Heart right ventricle (tissue), 16 donors: ENCODE measurements around the gene OSBPL1A. TPM values are rescaled to one million over a fixed set of nuclear protein-coding genes. Genes with fewer than 3 reads are reported as not detected.

ENCODE experiments used
- ATAC-seq, 8 donors: fragments of 200-7000 bp; cut with Tn5 transposase; one replicate each; pipeline ENCODE4 v1.9.1; 2020; ENCODE audit warnings: mild to moderate bottlenecking in 8 of 8, moderate library complexity in 8 of 8, moderate number of reproducible peaks in 1 of 8
- DNase-seq, 2 donors: peaks; one replicate each; pipeline ENCODE4 v3.0.0-alpha.2; 2020
- H3K27ac ChIP-seq, 10 donors: fragments of 200-600 bp; sonication (generic) in 2 of 10; one replicate each; pipeline versions ENCODE4 v1.5.0 to v1.8.0; 2020 to 2022; ENCODE audit warnings: mild to moderate bottlenecking in 3 of 10
- H3K27me3 ChIP-seq, 7 donors: fragments of 200-600 bp; one replicate each; pipeline ENCODE4 v1.8.0; 2021 to 2022; ENCODE audit warnings: mild to moderate bottlenecking in 2 of 7
- H3K36me3 ChIP-seq, 9 donors: fragments of 200-600 bp; sonication (generic) in 1 of 9; one replicate each; pipeline versions ENCODE4 v1.5.0 to v1.8.0; 2020 to 2022; ENCODE audit warnings: mild to moderate bottlenecking in 2 of 9
- H3K4me1 ChIP-seq, 9 donors: fragments of 200-600 bp; sonication (generic) in 1 of 9; one replicate each; pipeline versions ENCODE4 v1.5.0 to v1.8.0; 2020 to 2022; ENCODE audit warnings: mild to moderate bottlenecking in 4 of 9
- H3K4me3 ChIP-seq, 10 donors: fragments of 200-600 bp; sonication (generic) in 2 of 10; one replicate each; pipeline versions ENCODE4 v1.5.0 to v1.8.0; 2020 to 2022; ENCODE audit warnings: mild to moderate bottlenecking in 7 of 10, moderate library complexity in 2 of 10
- H3K9me3 ChIP-seq, 11 donors: fragments of 200-600 bp in 10 of 11; sonication (generic) in 2 of 11; one replicate each; pipeline versions ENCODE4 v1.5.0 to v1.8.0; 2013 to 2022; ENCODE audit warnings: mild to moderate bottlenecking in 2 of 11, control low read depth in 1 of 11, moderate library complexity in 1 of 11
- CTCF ChIP-seq, 9 donors: fragments of 200-600 bp; sonication (generic) in 2 of 9; IDR thresholded peaks; one replicate each; pipeline versions ENCODE4 v1.5.0 to v1.8.0; 2021 to 2022; ENCODE audit warnings: antibody characterized with exemption in 9 of 9, mild to moderate bottlenecking in 5 of 9, moderate library complexity in 1 of 9
- WGBS, 2 donors: extraction: QIAGEN DNeasy Blood & Tissue Kit; methylation state at CpG; one replicate each; pipeline ENCODE4 v1.1.7; 2013; ENCODE audit warnings: inconsistent platforms in 1 of 2; 5-methylcytosine and 5-hydroxymethylcytosine counted together
- intact Hi-C, 10 donors: fragments of 100-400 bp; cut with DNase I; formaldehyde crosslinking; loops; one replicate each; pipeline versions ENCODE4 v1.11.1 to v1.14.2; 2022
- polyA plus RNA-seq, 2 donors: library from polyadenylated mRNA; stranded (reverse); fragments of 200-250 nt; gene quantifications; one replicate each; pipeline ENCODE4 v1.2.3, GENCODE V29; 2013
- total RNA-seq, 10 donors: library from RNA; stranded (reverse); fragmentation: NEBNext Ultra II Directional in 3 of 10; extraction: Animal tissue kit (Norgen Biotek cat#: 25700) in 3 of 10; gene quantifications; one replicate each; pipeline versions ENCODE4 v1.2.1 to v1.2.4, GENCODE V29; 2021 to 2023
- donor health status: Arrhythmogenic right ventricular cardiomyopathy.
- donor health status: ischemic (EF 13 %, LVEDD 7.1; RV severe dilation, severe dysfunction).
- donor health status: healthy with polysubstance abuse.
- donor health status: DM: no; HTN: yes; CAD: no.
- donor health status: DM: no; HTN: no; CAD: no.
- donor health status: ischemic (EF 25% LVEDD 6.9; RV normal size, moderate dysfunction).
- donor health status: ischemic (EF 25% LVEDD 5.7; RV mildly dilated, moderate dysfunction).
- donor health status: healthy.
- donor health status: DM: yes; HTN: yes; CAD: no.
- donor health status: Ischemic cardiomyopathy.
- donor health status: ischemic (EF 35%, LVEDD 5.7; RV mildly dilated, moderate dysfunction).
- donor health status: nonischemic (EF 11% LVEDD 7.7; RV severe dilation, severe dysfunction).
- donor health status: DM: yes; HTN: yes; CAD: no.
- donor health status: PGD.
- donor health status: ischemic (EF 29% LVEDD 5.4; RV normal size, mild dysfunction).
- donor health status: nonischemic (EF 23%, LVEDD 6.1; RV moderate dilation, normal function).

The OSBPL1A gene
- total and polyA plus RNA-seq, 12 donors, result 26.5 to 85.6 (median 61.0) TPM

DNA sequence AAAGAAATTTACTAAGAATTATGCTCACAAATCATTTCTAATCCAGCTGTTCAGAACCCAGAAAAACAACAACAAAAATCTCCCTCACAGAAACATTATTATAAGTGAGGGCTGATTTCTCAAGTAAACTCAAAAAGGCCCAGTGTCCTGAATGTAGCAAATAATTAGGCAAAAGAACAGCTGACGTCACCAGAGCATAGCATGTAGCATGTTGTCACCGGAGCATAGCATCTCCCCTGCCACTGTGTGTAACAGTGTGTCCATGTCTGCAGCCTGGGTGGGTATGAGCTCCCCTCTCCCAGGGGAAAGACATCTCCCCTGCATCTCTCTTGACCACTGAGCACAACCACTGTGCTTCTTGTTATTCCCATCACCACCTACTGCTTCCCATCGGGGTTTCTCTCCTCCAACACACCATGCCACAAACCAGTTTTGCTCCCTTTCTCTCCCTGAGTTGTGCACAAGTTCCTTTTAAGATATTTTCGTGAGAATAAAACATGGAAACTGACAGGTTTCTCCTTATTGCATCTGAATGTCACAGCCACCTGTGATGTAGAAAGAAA lies 132.0 kb downstream of the OSBPL1A start:
- TF ChIP-seq CTCF (IDR thresholded peaks at IDR 0.05), result no peak
- Histone ChIP-seq H3K36me3 (peaks cover 0 to 6% (median 0%) of the 10 kb centered on the region in 9 donors), H3K27me3 (no peaks in the 10 kb centered on the region), H3K9me3 (peaks cover 0 to 17% (median 0%) of the 10 kb centered on the region in 11 donors), H3K4me1 (peaks cover 0 to 69% (median 30%) of the 10 kb centered on the region in 9 donors), H3K4me3 (no peak overlapping the region), H3K27ac (peak overlapping the region in 1 of 10 donors; percentile 6)
- intact Hi-C loops, result loop anchor here in 2 of 10 donors (5.0 to 10.0 kb wide), 2 partner anchors 33 to 81 kb away; no protein-coding TSS in a partner anchor
- 71 to 72% methylated on average over 4 of the region's 4 CpGs for WGBS, 2 donors
- no peak for DNase-seq
- peak in 1 of 8 donors; percentile 27 for ATAC-seq

DNA sequence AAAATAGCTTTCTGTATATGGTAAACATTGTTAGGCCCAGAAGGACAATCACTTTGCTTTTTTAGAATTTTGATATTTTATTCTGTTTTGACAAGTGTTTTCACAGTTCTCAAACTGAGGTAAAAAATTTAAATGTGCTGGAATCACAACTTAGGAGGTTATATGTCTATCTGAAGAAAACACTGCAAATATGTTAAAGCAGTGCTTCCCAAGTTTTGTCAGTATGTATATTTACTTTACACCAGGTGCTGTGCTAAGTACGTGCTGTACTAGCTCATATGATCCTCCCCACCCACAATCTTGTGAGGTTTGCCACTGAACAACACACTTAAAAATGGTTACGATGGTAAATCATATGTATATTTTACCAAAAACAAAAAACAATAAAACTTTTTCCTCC lies 134.6 kb downstream of the OSBPL1A start:
- peaks cover 0 to 56% (median 22%) of the 10 kb centered on the region in 9 donors for H3K4me1 ChIP-seq
- peaks cover 0 to 6% (median 0%) of the 10 kb centered on the region in 9 donors for H3K36me3 ChIP-seq
- H3K4me3 ChIP-seq, result no peak overlapping the region
- no peaks in the 10 kb centered on the region for H3K27me3 ChIP-seq
- TF ChIP-seq CTCF (IDR thresholded peaks at IDR 0.05), result no peak
- DNase-seq (no peak), ATAC-seq (no peak)
- WGBS, 2 donors, result 88% methylated on average over 2 of the region's 2 CpGs
- peaks cover 0 to 17% (median 0%) of the 10 kb centered on the region in 11 donors for H3K9me3 ChIP-seq
- intact Hi-C loops, result loop anchor here in 1 of 10 donors (10.0 kb wide), 1 partner anchor 78 kb away; no protein-coding TSS in a partner anchor
- H3K27ac ChIP-seq, result peak overlapping the region in 4 of 10 donors; percentile 6 to 60 (median 38)

DNA sequence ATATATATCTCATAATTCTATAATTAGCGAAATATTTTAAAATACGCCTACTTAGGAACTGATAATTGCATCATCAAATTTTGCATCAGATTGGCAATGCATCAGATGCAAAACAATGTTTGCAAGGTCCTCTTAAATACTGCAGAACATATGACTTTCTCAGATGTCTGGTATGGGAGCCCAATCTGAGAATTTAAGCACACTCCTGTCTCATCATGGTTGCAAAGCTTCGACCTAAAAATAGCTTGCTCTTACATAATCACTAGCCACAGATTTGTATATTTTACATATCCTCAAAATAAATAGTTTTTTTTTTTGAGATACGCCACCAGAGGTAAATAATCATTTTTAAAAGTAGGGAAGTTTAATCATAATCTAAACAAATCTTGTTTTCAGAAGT lies 135.5 kb downstream of the OSBPL1A start:
- no peak for TF ChIP-seq CTCF (IDR thresholded peaks at IDR 0.05)
- intact Hi-C loops, result loop anchor here in 1 of 10 donors (10.0 kb wide), 1 partner anchor 77 kb away; no protein-coding TSS in a partner anchor
- Histone ChIP-seq H3K27me3 (no peaks in the 10 kb centered on the region), H3K9me3 (peaks cover 0 to 17% (median 1%) of the 10 kb centered on the region in 11 donors), H3K36me3 (peaks cover 0 to 6% (median 0%) of the 10 kb centered on the region in 9 donors), H3K27ac (peak overlapping the region in 5 of 10 donors; percentile 6 to 60 (median 23)), H3K4me1 (peaks cover 0 to 56% (median 20%) of the 10 kb centered on the region in 9 donors), H3K4me3 (no peak overlapping the region)
- WGBS, 2 donors, result 56 to 58% methylated on average over 4 of the region's 4 CpGs
- DNase-seq (no peak), ATAC-seq (peak in 4 of 8 donors; percentile 62 to 80 (median 76))

DNA sequence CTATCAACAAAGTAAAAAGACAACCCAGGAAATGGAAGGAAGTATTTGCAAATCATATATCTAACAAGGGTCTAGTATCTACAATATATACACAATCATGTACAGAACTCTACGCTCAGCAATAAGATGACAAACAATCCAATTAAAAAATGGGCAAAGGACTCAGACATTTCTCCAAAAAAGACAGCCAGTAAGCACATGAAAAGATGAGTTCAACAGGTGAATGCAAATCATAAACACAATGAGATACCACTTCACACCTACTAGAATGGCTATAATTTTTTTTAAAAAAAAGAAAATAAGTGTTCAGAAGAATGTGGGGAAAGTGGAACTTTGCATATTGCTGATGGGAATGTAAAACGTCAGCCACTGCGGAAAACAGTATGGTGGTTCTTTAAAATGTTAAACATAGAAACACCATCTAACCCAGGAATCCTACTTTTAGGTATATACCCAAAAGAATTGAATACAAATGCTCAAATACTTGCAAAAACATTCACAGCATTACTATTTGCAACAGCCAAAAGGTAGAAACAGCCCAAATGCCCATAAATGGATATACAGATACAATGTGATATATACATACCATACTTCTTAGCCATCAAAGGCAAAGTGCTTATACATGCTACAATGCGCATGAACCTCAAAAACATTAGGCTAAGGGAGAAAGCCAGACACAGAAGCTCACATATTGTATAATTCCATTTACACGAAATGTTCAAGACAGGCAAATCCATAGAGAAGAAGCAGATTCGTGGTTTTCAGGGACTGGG lies 137.6 kb downstream of the OSBPL1A start:
- no peaks in the 10 kb centered on the region for H3K27me3 ChIP-seq
- peaks cover 0 to 18% (median 3%) of the 10 kb centered on the region in 11 donors for H3K9me3 ChIP-seq
- 94% methylated on average over 6 of the region's 6 CpGs for WGBS, 2 donors
- TF ChIP-seq CTCF (IDR thresholded peaks at IDR 0.05), result no peak
- no peak overlapping the region for H3K27ac ChIP-seq
- no peak overlapping the region for H3K4me3 ChIP-seq
- no peak for DNase-seq
- intact Hi-C loops, result loop anchor here in 1 of 10 donors (10.0 kb wide), 1 partner anchor 75 kb away; no protein-coding TSS in a partner anchor
- H3K4me1 ChIP-seq, result peaks cover 0 to 45% (median 20%) of the 10 kb centered on the region in 9 donors
- no peaks in the 10 kb centered on the region for H3K36me3 ChIP-seq
- ATAC-seq, result no peak
